Measurements from ENCODE around the gene LRRC8A. TPM values are rescaled to one million over a fixed set of nuclear protein-coding genes. Genes with fewer than 3 reads are reported as not detected.

The LRRC8A gene
- total RNA-seq, 2 experiments from 2014 or later = 22.9 to 26.9 TPM

DNA sequence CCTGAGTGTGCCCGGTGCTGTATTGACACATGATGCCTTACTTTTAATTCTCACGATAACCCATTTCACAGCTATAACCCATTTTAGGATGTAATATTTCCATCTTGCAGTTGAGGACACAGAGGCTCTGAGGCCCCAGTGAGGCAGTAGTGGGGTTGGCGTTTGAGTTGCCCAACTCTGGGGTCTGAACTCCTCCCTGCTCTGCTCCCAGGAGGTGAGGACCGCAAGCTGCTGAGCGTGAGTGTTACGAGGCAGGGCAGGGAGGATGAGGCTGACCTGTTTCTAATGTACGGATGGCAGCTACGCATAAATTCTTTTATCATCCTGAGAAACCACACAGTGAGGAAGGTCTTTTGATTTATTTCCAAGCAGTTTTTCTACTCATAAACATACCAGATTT lies 11.4 kb downstream of the LRRC8A start:
- no peak overlapping the region for H3K4me2 ChIP-seq (ENCODE audit: low read length)
- H3K36me3 ChIP-seq (ENCODE audit: insufficient read depth, low read length) = peaks cover 82% of the 10 kb centered on the region
- no peak overlapping the region for H3K4me3 ChIP-seq (ENCODE audit: low read depth, low read length, poor library complexity, severe bottlenecking)
- ChIA-PET CTCF (ENCODE audit: unreplicated experiment) (no interaction called here), POLR2A (no interaction called here)
- no peak for DNase-seq (ENCODE audit: low spot score)
- intact Hi-C loops (cut with micrococcal nuclease; ENCODE audit: unreplicated experiment) = no loop called here
- no peaks in the 10 kb centered on the region for H3K9me3 ChIP-seq (ENCODE audit: low read length)
- no peaks in the 10 kb centered on the region for H3K9me2 ChIP-seq (ENCODE audit: insufficient read depth, low read length)
- no peaks in the 10 kb centered on the region for H3K79me2 ChIP-seq (ENCODE audit: insufficient read depth, low read depth, low read length)
- BruUV-seq (replicated peaks) = no TSS peak
- no peak overlapping the region for H3K27ac ChIP-seq (ENCODE audit: low read depth, low read length, poor library complexity, severe bottlenecking)
- H2AFZ ChIP-seq (ENCODE audit: low read length) = no peak overlapping the region
- peaks cover 7% of the 10 kb centered on the region for H3K4me1 ChIP-seq (ENCODE audit: insufficient read depth, low read length, poor library complexity, severe bottlenecking)
- H4K20me1 ChIP-seq (ENCODE audit: insufficient read depth, low read length) = no peaks in the 10 kb centered on the region
- TF ChIP-seq, protein P1, sequence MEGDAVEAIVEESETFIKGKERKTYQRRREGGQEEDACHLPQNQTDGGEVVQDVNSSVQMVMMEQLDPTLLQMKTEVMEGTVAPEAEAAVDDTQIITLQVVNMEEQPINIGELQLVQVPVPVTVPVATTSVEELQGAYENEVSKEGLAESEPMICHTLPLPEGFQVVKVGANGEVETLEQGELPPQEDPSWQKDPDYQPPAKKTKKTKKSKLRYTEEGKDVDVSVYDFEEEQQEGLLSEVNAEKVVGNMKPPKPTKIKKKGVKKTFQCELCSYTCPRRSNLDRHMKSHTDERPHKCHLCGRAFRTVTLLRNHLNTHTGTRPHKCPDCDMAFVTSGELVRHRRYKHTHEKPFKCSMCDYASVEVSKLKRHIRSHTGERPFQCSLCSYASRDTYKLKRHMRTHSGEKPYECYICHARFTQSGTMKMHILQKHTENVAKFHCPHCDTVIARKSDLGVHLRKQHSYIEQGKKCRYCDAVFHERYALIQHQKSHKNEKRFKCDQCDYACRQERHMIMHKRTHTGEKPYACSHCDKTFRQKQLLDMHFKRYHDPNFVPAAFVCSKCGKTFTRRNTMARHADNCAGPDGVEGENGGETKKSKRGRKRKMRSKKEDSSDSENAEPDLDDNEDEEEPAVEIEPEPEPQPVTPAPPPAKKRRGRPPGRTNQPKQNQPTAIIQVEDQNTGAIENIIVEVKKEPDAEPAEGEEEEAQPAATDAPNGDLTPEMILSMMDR (conservative IDR thresholded peaks at IDR 0.05; ENCODE audit: low read length) = no peak
- no peak for TF ChIP-seq EZH2phosphoT487 (IDR thresholded peaks at IDR 0.05; ENCODE audit: borderline replicate concordance, low read depth, low read length)

DNA sequence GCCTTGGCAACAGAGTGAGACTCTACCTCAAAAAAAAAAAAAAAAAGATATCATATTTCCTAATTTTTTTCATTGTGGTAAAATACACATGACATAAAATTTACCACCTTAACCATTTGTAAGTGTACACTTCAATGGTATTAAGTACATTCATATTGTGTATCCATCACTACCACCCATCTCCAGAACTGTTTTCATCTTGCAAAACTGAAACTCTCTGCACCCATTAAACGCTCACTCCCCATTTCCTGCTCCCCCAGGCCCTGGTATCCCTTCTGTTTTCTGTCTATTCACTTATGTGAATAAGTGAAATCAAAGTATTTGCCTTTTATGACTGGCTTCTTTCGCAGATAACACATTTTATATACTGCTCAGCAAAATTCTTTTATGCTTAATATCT lies 12.8 kb downstream of the LRRC8A start:
- ChIA-PET POLR2A (no interaction called here), CTCF (ENCODE audit: unreplicated experiment) (no interaction called here)
- no peak overlapping the region for H3K4me3 ChIP-seq (ENCODE audit: low read depth, low read length, poor library complexity, severe bottlenecking)
- no peak overlapping the region for H2AFZ ChIP-seq (ENCODE audit: low read length)
- no peaks in the 10 kb centered on the region for H3K79me2 ChIP-seq (ENCODE audit: insufficient read depth, low read depth, low read length)
- peaks cover 86% of the 10 kb centered on the region for H3K36me3 ChIP-seq (ENCODE audit: insufficient read depth, low read length)
- no peaks in the 10 kb centered on the region for H3K9me3 ChIP-seq (ENCODE audit: low read length)
- H4K20me1 ChIP-seq (ENCODE audit: insufficient read depth, low read length) = no peaks in the 10 kb centered on the region
- no TSS peak for BruUV-seq (replicated peaks)
- no peak overlapping the region for H3K4me2 ChIP-seq (ENCODE audit: low read length)
- DNase-seq (ENCODE audit: low spot score) = no peak
- peaks cover 17% of the 10 kb centered on the region for H3K4me1 ChIP-seq (ENCODE audit: insufficient read depth, low read length, poor library complexity, severe bottlenecking)
- H3K9me2 ChIP-seq (ENCODE audit: insufficient read depth, low read length) = no peaks in the 10 kb centered on the region
- no peak for TF ChIP-seq EZH2phosphoT487 (IDR thresholded peaks at IDR 0.05; ENCODE audit: borderline replicate concordance, low read depth, low read length)
- TF ChIP-seq, protein P1 (conservative IDR thresholded peaks at IDR 0.05; ENCODE audit: low read length) = no peak
- intact Hi-C loops (cut with micrococcal nuclease; ENCODE audit: unreplicated experiment) = no loop called here
- H3K27ac ChIP-seq (ENCODE audit: low read depth, low read length, poor library complexity, severe bottlenecking) = no peak overlapping the region

DNA sequence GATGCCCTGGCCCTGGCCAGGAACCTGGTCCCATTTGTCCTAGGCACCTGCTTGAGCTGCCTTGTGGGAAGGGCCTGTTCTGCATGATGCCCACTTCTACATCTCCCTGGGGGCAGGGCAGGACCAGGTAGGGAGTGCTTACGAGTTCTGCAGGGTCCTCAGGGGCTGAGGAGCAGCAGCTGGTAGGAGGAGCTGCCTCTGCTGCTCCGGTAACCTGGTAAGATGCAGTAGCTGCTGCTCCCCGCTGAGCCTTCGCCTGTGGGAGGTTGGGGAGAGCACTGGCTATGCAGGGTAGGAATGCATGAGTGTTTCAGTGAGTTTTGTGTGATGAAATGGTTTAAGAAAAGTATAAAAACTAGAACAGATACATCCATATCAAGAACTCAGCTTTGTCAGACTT lies 13.6 kb downstream of the LRRC8A start:
- no TSS peak for BruUV-seq (replicated peaks)
- Histone ChIP-seq H3K9me2 (ENCODE audit: insufficient read depth, low read length) (no peaks in the 10 kb centered on the region), H3K9me3 (ENCODE audit: low read length) (no peaks in the 10 kb centered on the region), H3K36me3 (ENCODE audit: insufficient read depth, low read length) (peaks cover 81% of the 10 kb centered on the region), H3K4me3 (ENCODE audit: low read depth, low read length, poor library complexity, severe bottlenecking) (no peak overlapping the region), H3K79me2 (ENCODE audit: insufficient read depth, low read depth, low read length) (no peaks in the 10 kb centered on the region), H3K4me1 (ENCODE audit: insufficient read depth, low read length, poor library complexity, severe bottlenecking) (peaks cover 21% of the 10 kb centered on the region), H4K20me1 (ENCODE audit: insufficient read depth, low read length) (no peaks in the 10 kb centered on the region), H3K4me2 (ENCODE audit: low read length) (no peak overlapping the region), H3K27ac (ENCODE audit: low read depth, low read length, poor library complexity, severe bottlenecking) (no peak overlapping the region), H2AFZ (ENCODE audit: low read length) (no peak overlapping the region)
- TF ChIP-seq, protein P1 (conservative IDR thresholded peaks at IDR 0.05; ENCODE audit: low read length) = no peak
- no peak for TF ChIP-seq EZH2phosphoT487 (IDR thresholded peaks at IDR 0.05; ENCODE audit: borderline replicate concordance, low read depth, low read length)
- POLR2A ChIA-PET = no interaction called here
- no peak for DNase-seq (ENCODE audit: low spot score)
- intact Hi-C loops (cut with micrococcal nuclease; ENCODE audit: unreplicated experiment) = no loop called here
- CTCF ChIA-PET (ENCODE audit: unreplicated experiment) = no interaction called here

Data from OCI-LY7 (cell line).